ENCODE data around the gene APOBEC3B.

APOBEC3B gene

GRCh38 chr22:38949889-38950405 lies 32.2 kb upstream of the APOBEC3B start:
- no peak for TF ChIP-seq CREB1 (IDR thresholded peaks at IDR 0.05; ENCODE audit: low read depth)
- peak; percentile 31; the same call in 1 of the 2 replicates for TF ChIP-seq NFIC (IDR thresholded peaks at IDR 0.05)
- no peak for TF ChIP-seq FOXM1 (IDR thresholded peaks at IDR 0.05; ENCODE audit: borderline replicate concordance, low read depth)

GRCh38 chr22:38950527-38951295 lies 31.4 kb upstream of the APOBEC3B start:
- TF ChIP-seq NFIC (IDR thresholded peaks at IDR 0.05) (no peak), CREB1 (IDR thresholded peaks at IDR 0.05; ENCODE audit: low read depth) (no peak), TAF1 (IDR thresholded peaks at IDR 0.05; ENCODE audit: low read depth) (no peak), EGR1 (IDR thresholded peaks at IDR 0.05) (no peak), REST (IDR thresholded peaks at IDR 0.05; ENCODE audit: low read depth) (no peak), FOXM1 (IDR thresholded peaks at IDR 0.05; ENCODE audit: borderline replicate concordance, low read depth) (no peak), TCF12 (IDR thresholded peaks at IDR 0.05; ENCODE audit: low read depth) (no peak), YY1 (IDR thresholded peaks at IDR 0.05; ENCODE audit: low read depth) (no peak), TEAD4 (IDR thresholded peaks at IDR 0.05) (no peak), EP300 (IDR thresholded peaks at IDR 0.05; ENCODE audit: borderline replicate concordance) (no peak), RAD21 (IDR thresholded peaks at IDR 0.05; ENCODE audit: low read depth) (no peak), CEBPB (IDR thresholded peaks at IDR 0.05) (no peak)
- TF ChIP-seq, protein P1, sequence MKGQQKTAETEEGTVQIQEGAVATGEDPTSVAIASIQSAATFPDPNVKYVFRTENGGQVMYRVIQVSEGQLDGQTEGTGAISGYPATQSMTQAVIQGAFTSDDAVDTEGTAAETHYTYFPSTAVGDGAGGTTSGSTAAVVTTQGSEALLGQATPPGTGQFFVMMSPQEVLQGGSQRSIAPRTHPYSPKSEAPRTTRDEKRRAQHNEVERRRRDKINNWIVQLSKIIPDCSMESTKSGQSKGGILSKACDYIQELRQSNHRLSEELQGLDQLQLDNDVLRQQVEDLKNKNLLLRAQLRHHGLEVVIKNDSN (IDR thresholded peaks at IDR 0.05), result no peak
- TF ChIP-seq, protein P2, sequence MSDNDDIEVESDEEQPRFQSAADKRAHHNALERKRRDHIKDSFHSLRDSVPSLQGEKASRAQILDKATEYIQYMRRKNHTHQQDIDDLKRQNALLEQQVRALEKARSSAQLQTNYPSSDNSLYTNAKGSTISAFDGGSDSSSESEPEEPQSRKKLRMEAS (IDR thresholded peaks at IDR 0.05), result no peak

GRCh38 chr22:38951734-38952133 lies 30.4 kb upstream of the APOBEC3B start:
- TF ChIP-seq, protein P2 (IDR thresholded peaks at IDR 0.05), result no peak
- TF ChIP-seq EGR1 (IDR thresholded peaks at IDR 0.05) (no peak), TCF12 (IDR thresholded peaks at IDR 0.05; ENCODE audit: low read depth) (no peak)

DNA sequence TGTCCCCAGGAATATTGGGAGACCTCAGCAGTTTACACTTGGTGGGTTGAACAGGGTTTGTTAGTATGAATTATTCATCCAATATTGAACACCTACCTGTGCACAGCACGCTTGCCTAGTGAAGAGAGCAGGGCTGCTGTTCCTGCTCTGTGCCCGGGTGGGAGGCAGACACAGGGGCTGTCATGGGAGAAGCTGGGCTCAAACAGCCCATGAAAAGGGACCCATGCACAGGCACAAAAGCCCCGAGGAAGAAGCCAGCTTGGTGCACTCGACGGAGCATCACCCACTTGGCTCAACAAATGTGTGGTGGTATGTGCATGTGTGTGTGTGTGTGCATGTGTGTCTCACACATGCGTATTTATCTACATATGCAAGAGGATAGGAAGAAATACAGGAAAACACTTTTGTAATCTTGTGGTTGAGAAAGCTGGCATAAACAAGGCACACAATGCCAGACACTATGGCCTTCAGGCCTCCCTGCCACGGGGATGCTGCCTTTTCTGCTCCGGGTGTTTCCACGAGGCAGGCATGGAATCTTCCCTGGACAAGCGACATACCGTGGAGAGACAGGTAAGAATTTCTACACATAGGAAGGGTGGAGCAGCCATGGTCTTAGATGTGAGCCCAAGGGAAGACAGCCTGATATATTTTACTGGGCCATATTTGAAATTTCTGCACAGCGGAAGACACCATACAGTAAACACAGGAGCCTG lies 29.7 kb upstream of the APOBEC3B start:
- no peak for TF ChIP-seq FOXM1 (IDR thresholded peaks at IDR 0.05; ENCODE audit: borderline replicate concordance, low read depth)
- TF ChIP-seq CEBPB (IDR thresholded peaks at IDR 0.05), result no peak
- TF ChIP-seq EP300 (IDR thresholded peaks at IDR 0.05; ENCODE audit: borderline replicate concordance), result no peak
- no peak for TF ChIP-seq ZBTB7A (IDR thresholded peaks at IDR 0.05; ENCODE audit: low read depth)
- no peak for TF ChIP-seq CREB1 (IDR thresholded peaks at IDR 0.05; ENCODE audit: low read depth)
- no peak for TF ChIP-seq YY1 (IDR thresholded peaks at IDR 0.05; ENCODE audit: low read depth)
- TF ChIP-seq NFIC (IDR thresholded peaks at IDR 0.05), result no peak
- no peak for TF ChIP-seq RAD21 (IDR thresholded peaks at IDR 0.05; ENCODE audit: low read depth)
- TF ChIP-seq EGR1 (IDR thresholded peaks at IDR 0.05), result no peak
- TF ChIP-seq, protein P1 (IDR thresholded peaks at IDR 0.05), result no peak
- TF ChIP-seq, protein P2 (IDR thresholded peaks at IDR 0.05), result no peak
- TF ChIP-seq TCF12 (IDR thresholded peaks at IDR 0.05; ENCODE audit: low read depth), result no peak
- TF ChIP-seq REST (IDR thresholded peaks at IDR 0.05; ENCODE audit: low read depth), result no peak
- no peak for TF ChIP-seq TEAD4 (IDR thresholded peaks at IDR 0.05)
- TF ChIP-seq TAF1 (IDR thresholded peaks at IDR 0.05; ENCODE audit: low read depth), result no peak

DNA sequence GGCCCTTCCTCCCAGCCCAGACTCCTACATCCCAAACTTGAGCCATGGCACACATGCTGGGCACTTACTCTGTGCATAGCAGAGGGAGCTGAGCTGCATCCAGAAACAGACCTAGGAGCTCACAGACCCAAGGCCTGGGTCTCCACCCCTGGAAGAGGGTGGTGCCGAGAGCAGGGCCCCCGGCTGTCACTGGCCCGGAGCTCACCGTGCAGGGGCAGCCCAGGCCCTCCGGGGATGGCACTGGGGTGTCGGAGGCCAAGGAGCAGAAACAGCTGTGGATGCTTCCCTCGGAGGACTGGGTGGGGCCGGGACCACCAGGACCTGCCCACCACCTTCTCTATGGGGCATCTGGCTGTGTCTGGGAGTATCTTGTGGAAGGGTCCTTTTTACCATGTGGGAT lies 29.1 kb upstream of the APOBEC3B start:
- TF ChIP-seq RAD21 (IDR thresholded peaks at IDR 0.05; ENCODE audit: low read depth) (no peak), EGR1 (IDR thresholded peaks at IDR 0.05) (no peak), CEBPB (IDR thresholded peaks at IDR 0.05) (no peak), TEAD4 (IDR thresholded peaks at IDR 0.05) (no peak), NFIC (IDR thresholded peaks at IDR 0.05) (no peak)
- TF ChIP-seq, protein P1 (IDR thresholded peaks at IDR 0.05), result no peak

All from Ishikawa (cell line).